K562 (cell line): ENCODE data around the gene HDAC7. TPM values are rescaled to one million over a fixed set of nuclear protein-coding genes. Genes with fewer than 3 reads are reported as not detected.

Experiments used
- ATAC-seq: fragments of 200-7000 bp; cut with Tn5 transposase; 3 replicates; pipeline ENCODE4 v1.9.1; 2020; ENCODE audit warnings: moderate library complexity
- BruUV-seq: library from RNA; stranded (reverse); fragments of 400-500 nt; replicated peaks from 2 replicates; lab custom pipeline; 2021; lab: Mats Ljungman, UMichigan
- CTCF ChIA-PET: fragments of 300-600 bp; formaldehyde crosslinking; extraction: SDS; loops from one replicate; lab custom pipeline; 2021; ENCODE audit warnings: low intra/inter-chr PET ratio; lab: Yijun Ruan, JAX
- POLR2A ChIA-PET: fragments of 300-600, 350-650 bp; sonication (Branson Sonifier 250); formaldehyde crosslinking; extraction: SDS; loops from one replicate; lab custom pipeline; 2021; ENCODE audit warnings: antibody characterized with exemption, inconsistent platforms; lab: Yijun Ruan, JAX
- DNase-seq, 4 experiments: peaks; one replicate each; pipeline versions ENCODE4 v3.0.0 to v3.0.0-alpha.2; 2011 to 2018; ENCODE audit warnings: low spot score in 3 of 4, mixed read lengths in 3 of 4; ENCODE audit errors: extremely low read depth in 1 of 4
- FAIRE-seq: peaks from 2 replicates; lab custom pipeline; 2011; peaks lifted over from hg19 to GRCh38; lab: Jason Lieb, UNC
- H2AFZ ChIP-seq: 2 replicates; pipeline ENCODE4 v1.6.0; 2011; ENCODE audit warnings: low read depth, low read length, control low read depth, inconsistent platforms
- H3K27ac ChIP-seq: fragments of 200-600 bp; 3 replicates; pipeline ENCODE4 v1.8.0; 2011; ENCODE audit warnings: low read depth, mild to moderate bottlenecking, control low read depth, inconsistent platforms, low read length, moderate library complexity, mixed read lengths; ENCODE audit errors: extremely low read depth
- H3K27me3 ChIP-seq, 2 experiments: fragments of 300-600 bp in 1 of 2; 2 replicates in 1 of 2; 3 replicates in 1 of 2; pipeline versions ENCODE4 v1.6.0 to v1.8.0; 2011; ENCODE audit warnings: inconsistent platforms in 2 of 2, low read length in 2 of 2, mild to moderate bottlenecking in 1 of 2, mixed read lengths in 1 of 2, moderate library complexity in 1 of 2; ENCODE audit not compliant: control insufficient read depth in 2 of 2, insufficient read depth in 2 of 2
- H3K36me3 ChIP-seq: fragments of 300-600 bp; 3 replicates; pipeline ENCODE4 v1.8.0; 2011; ENCODE audit warnings: mild to moderate bottlenecking, low read length, inconsistent platforms; ENCODE audit not compliant: control insufficient read depth, insufficient read depth
- H3K4me1 ChIP-seq, 2 experiments: fragments of 200-600 bp in 1 of 2; replicated peaks in 1 of 2; 2 replicates in 1 of 2; 3 replicates in 1 of 2; pipeline versions ENCODE4 v1.5.1 to v1.8.0; 2011; ENCODE audit warnings: inconsistent platforms in 2 of 2, low read length in 2 of 2, mild to moderate bottlenecking in 1 of 2, mixed read lengths in 1 of 2, moderate library complexity in 1 of 2; ENCODE audit not compliant: control insufficient read depth in 2 of 2, insufficient read depth in 2 of 2
- H3K4me2 ChIP-seq: 2 replicates; pipeline ENCODE4 v1.6.1; 2011; ENCODE audit warnings: low read length, control low read depth, inconsistent platforms, mixed read lengths; ENCODE audit not compliant: insufficient read depth
- H3K4me3 ChIP-seq: fragments of 200-600 bp; sonication (generic), shearing (Covaris generic); 2 replicates; pipeline ENCODE4 v1.5.1; 2016; ENCODE audit warnings: control low read depth, inconsistent platforms
- H3K79me2 ChIP-seq: fragments of 200-600 bp; 3 replicates; pipeline ENCODE4 v1.8.0; 2011; ENCODE audit warnings: low read length, inconsistent platforms; ENCODE audit not compliant: control insufficient read depth, insufficient read depth
- H3K9ac ChIP-seq, 2 experiments: 2 replicates each; pipeline versions ENCODE4 v1.6.0 to v1.6.1; 2011; ENCODE audit warnings: low read depth in 2 of 2, low read length in 2 of 2, control low read depth in 1 of 2, inconsistent platforms in 1 of 2, mild to moderate bottlenecking in 1 of 2, mixed read lengths in 1 of 2; ENCODE audit not compliant: insufficient read depth in 1 of 2
- H3K9me1 ChIP-seq: one replicate; pipeline ENCODE4 v1.6.0; 2011; ENCODE audit warnings: inconsistent platforms, mild to moderate bottlenecking, low read length, moderate library complexity; ENCODE audit not compliant: control insufficient read depth, insufficient read depth
- H3K9me3 ChIP-seq: replicated peaks from 2 replicates; pipeline ENCODE4 v1.5.1; 2011; ENCODE audit warnings: low read depth, low read length, inconsistent platforms; ENCODE audit not compliant: control insufficient read depth, insufficient read depth
- H4K20me1 ChIP-seq: replicated peaks from 2 replicates; pipeline ENCODE4 v1.6.1; 2011; ENCODE audit warnings: low read length, inconsistent platforms, mixed read lengths; ENCODE audit not compliant: control insufficient read depth, insufficient read depth
- ADNP ChIP-seq: fragments of 200-800 bp; sonication (Bioruptor generic); IDR thresholded peaks from 2 replicates; pipeline ENCODE4 v1.6.1; 2016; ENCODE audit warnings: missing genetic modification characterization, missing compliant biosample characterization
- ARID4B ChIP-seq: sonication (generic); formaldehyde crosslinking; IDR thresholded peaks from 2 replicates; pipeline ENCODE4 v1.8.0; 2022; ENCODE audit warnings: mild to moderate bottlenecking, missing genetic modification reagents
- CAMTA2 ChIP-seq: fragments of 250-450 bp; sonication (Bioruptor Pico); conservative IDR thresholded peaks from 2 replicates; pipeline ENCODE4 v1.5.1; 2022
- CBX1 ChIP-seq: sonication (generic); IDR thresholded peaks from 2 replicates; pipeline ENCODE4 v1.6.1; 2016; ENCODE audit warnings: antibody characterized with exemption, low read depth, mild to moderate bottlenecking
- CTBP1 ChIP-seq: fragments of 450-650 bp; IDR thresholded peaks from 2 replicates; pipeline ENCODE4 v1.6.1; 2016; ENCODE audit warnings: borderline replicate concordance
- ETV5 ChIP-seq: sonication (generic); formaldehyde crosslinking; IDR thresholded peaks from 2 replicates; pipeline ENCODE4 v1.4.0; 2020; ENCODE audit warnings: low read depth, mild to moderate bottlenecking, missing genetic modification reagents
- KLF6 ChIP-seq: fragments of 250-450 bp; sonication (Bioruptor Pico); IDR thresholded peaks from 2 replicates; pipeline ENCODE4 v1.4.0; 2020; ENCODE audit warnings: mild to moderate bottlenecking, moderate library complexity, borderline replicate concordance
- MEF2D ChIP-seq: conservative IDR thresholded peaks from 2 replicates; pipeline ENCODE4 v1.6.1; 2016; ENCODE audit warnings: low read depth, missing genetic modification characterization, missing compliant biosample characterization
- NFXL1 ChIP-seq: fragments of 450-650 bp; formaldehyde crosslinking; IDR thresholded peaks from 2 replicates; pipeline ENCODE4 v1.4.0; 2021; ENCODE audit warnings: mild to moderate bottlenecking
- RBM15 ChIP-seq: fragments of 200-400 bp; formaldehyde crosslinking; IDR thresholded peaks from 2 replicates; pipeline ENCODE4 v1.6.1; 2018; ENCODE audit warnings: mild to moderate bottlenecking, low read length, moderate library complexity; ENCODE audit not compliant: insufficient read depth
- TCF3 ChIP-seq: sonication (generic); formaldehyde crosslinking; IDR thresholded peaks from 2 replicates; pipeline ENCODE4 v1.4.0; 2020; ENCODE audit warnings: mild to moderate bottlenecking, missing genetic modification reagents
- TRIM25 ChIP-seq: fragments of 450-650 bp; IDR thresholded peaks from 2 replicates; pipeline ENCODE4 v1.7.0; 2016; ENCODE audit warnings: borderline replicate concordance
- USF2 ChIP-seq: sonication (generic); formaldehyde crosslinking; IDR thresholded peaks from 2 replicates; pipeline ENCODE4 v1.5.0; 2020; ENCODE audit warnings: missing genetic modification reagents
- ZKSCAN1 ChIP-seq: fragments of 150-350 bp; IDR thresholded peaks from 2 replicates; pipeline ENCODE4 v1.6.1; 2016; ENCODE audit warnings: low read depth, low read length
- ZNF79 ChIP-seq: fragments of 250-450 bp; sonication (Bioruptor Pico); IDR thresholded peaks from 2 replicates; pipeline ENCODE4 v1.4.0; 2020; ENCODE audit warnings: low read depth, mild to moderate bottlenecking, moderate library complexity
- WGBS: fragments of 100-300 bp; shearing (Covaris generic); methylation state at CpG from one replicate; pipeline ENCODE4 v1.1.6; 2016; ENCODE audit warnings: low coverage, mixed read lengths; ENCODE audit not compliant: insufficient coverage; ENCODE audit errors: missing lambda C conversion rate; 5-methylcytosine and 5-hydroxymethylcytosine counted together
- in situ Hi-C: fragments of 300-500 bp; cut with MboI; formaldehyde crosslinking; loops from 4 replicates; pipeline ENCODE4 v1.15.0; 2018; ENCODE audit warnings: inconsistent platforms, mixed read lengths
- intact Hi-C: fragments of 100-400 bp; cut with micrococcal nuclease; formaldehyde crosslinking; loops from 2 replicates; pipeline ENCODE4 v1.14.2; 2022
- polyA plus RNA-seq, 8 experiments: library from polyadenylated mRNA; depleted of rRNA in 4 of 8; stranded (reverse) in 5 of 8; unstranded in 3 of 8; fragments of >200 nt; fragmentation: Nextera tagmentation in 2 of 8; fragmentation: Illumina TruSeq in 1 of 8; extraction: Ambion mirVana in 2 of 8; extraction: Trizol in 1 of 8; gene quantifications; 2 replicates each; pipeline versions ENCODE4 v1.2.1 to v1.2.3, GENCODE V29; 2011 to 2014; ENCODE audit warnings: inconsistent platforms in 1 of 8, missing spikeins in 1 of 8
- total RNA-seq, 7 experiments: library from RNA; depleted of rRNA in 6 of 7; stranded (reverse); fragments of >200 nt in 6 of 7; fragmentation: Illumina TruSeq in 2 of 7; extraction: Trizol in 2 of 7; gene quantifications; 2 replicates each; pipeline versions ENCODE4 v1.2.1 to v1.2.3, GENCODE V29; 2011 to 2021; ENCODE audit warnings: low replicate concordance in 1 of 7

HDAC7 gene
- total and polyA plus RNA-seq, 9 of the 15 experiments (the other 6 are each of a cell fraction or from before 2014, with no cell fraction given) = 2.5 to 129 (median 31.1) TPM

GRCh38 chr12:47846294-47846996 is 26.7 kb upstream of the HDAC7 start:
- in situ Hi-C loops = no loop called here
- CTCF ChIA-PET = no interaction called here
- peaks cover 16 to 19% of the 10 kb centered on the region in 2 experiments; a peak in 4 of 5 replicates for H3K4me1 ChIP-seq
- FAIRE-seq = no peak
- H3K4me3 ChIP-seq = no peak overlapping the region
- intact Hi-C loops = no loop called here
- no peak for DNase-seq
- no peaks in the 10 kb centered on the region for H3K9me3 ChIP-seq
- no peak for ATAC-seq
- no peak overlapping the region for H2AFZ ChIP-seq
- no peak overlapping the region for H3K9ac ChIP-seq
- H3K4me2 ChIP-seq = no peak overlapping the region
- 0 out of 2 replicates have a peak, but pooled peaks cover 5% of the 10 kb centered on the region for H4K20me1 ChIP-seq
- H3K9me1 ChIP-seq = no peaks in the 10 kb centered on the region
- POLR2A ChIA-PET = interaction anchor here (0.6 kb wide), 1 partner anchor 152 kb away, joined by 3 read pairs; no protein-coding TSS in a partner anchor
- H3K79me2 ChIP-seq = no peaks in the 10 kb centered on the region
- H3K27me3 ChIP-seq = peaks cover 0 to 6% of the 10 kb centered on the region in 2 experiments; a peak in 1 of 5 replicates
- 42% methylated on average over 14 of the region's 14 CpGs for WGBS
- no TSS peak for BruUV-seq
- no peak overlapping the region for H3K27ac ChIP-seq
- H3K36me3 ChIP-seq = no peaks in the 10 kb centered on the region
- no peak for TF ChIP-seq ZNF79 (CRISPR knock-in tag)
- TF ChIP-seq ARID4B (CRISPR knock-in tag) = no peak
- TF ChIP-seq ADNP = no peak
- TF ChIP-seq CTBP1 = no peak
- TF ChIP-seq TRIM25 = no peak
- TF ChIP-seq USF2 = no peak
- TF ChIP-seq TCF3 (CRISPR knock-in tag) = no peak
- TF ChIP-seq ZKSCAN1 = no peak
- TF ChIP-seq RBM15 = no peak
- TF ChIP-seq KLF6 = no peak
- TF ChIP-seq ETV5 (CRISPR knock-in tag) = no peak
- no peak for TF ChIP-seq CBX1
- no peak for TF ChIP-seq NFXL1 (CRISPR knock-in tag)
- no peak for TF ChIP-seq MEF2D (tag)
- no peak for TF ChIP-seq CAMTA2
